ENCODE data around the gene RPS15.

The RPS15 gene

DNA sequence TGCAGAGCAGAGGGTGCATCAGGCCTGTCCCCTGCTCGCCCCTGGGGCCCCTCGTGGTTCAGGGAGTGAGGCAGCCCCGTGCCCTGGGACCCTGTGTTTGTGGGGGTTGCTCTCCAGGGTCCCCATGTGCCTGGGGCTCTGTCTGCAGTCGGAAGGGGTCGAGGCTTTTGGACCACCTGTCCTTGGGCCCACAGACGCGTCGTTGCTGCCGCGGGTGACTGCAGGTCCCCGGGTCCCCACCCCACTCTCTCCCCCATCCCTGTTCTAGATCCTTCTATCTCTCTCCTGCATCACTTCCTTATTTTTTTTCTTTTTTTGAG lies 50.0 kb downstream of the RPS15 start:
- TF ChIP-seq, protein P1, sequence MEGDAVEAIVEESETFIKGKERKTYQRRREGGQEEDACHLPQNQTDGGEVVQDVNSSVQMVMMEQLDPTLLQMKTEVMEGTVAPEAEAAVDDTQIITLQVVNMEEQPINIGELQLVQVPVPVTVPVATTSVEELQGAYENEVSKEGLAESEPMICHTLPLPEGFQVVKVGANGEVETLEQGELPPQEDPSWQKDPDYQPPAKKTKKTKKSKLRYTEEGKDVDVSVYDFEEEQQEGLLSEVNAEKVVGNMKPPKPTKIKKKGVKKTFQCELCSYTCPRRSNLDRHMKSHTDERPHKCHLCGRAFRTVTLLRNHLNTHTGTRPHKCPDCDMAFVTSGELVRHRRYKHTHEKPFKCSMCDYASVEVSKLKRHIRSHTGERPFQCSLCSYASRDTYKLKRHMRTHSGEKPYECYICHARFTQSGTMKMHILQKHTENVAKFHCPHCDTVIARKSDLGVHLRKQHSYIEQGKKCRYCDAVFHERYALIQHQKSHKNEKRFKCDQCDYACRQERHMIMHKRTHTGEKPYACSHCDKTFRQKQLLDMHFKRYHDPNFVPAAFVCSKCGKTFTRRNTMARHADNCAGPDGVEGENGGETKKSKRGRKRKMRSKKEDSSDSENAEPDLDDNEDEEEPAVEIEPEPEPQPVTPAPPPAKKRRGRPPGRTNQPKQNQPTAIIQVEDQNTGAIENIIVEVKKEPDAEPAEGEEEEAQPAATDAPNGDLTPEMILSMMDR (IDR thresholded peaks at IDR 0.05; ENCODE audit: borderline replicate concordance, control extremely low read depth, extremely low read depth, insufficient read depth, missing control alignments), result no peak
- in situ Hi-C loops (cut with MboI; ENCODE audit: low sequenced_read_pairs, unreplicated experiment), result no loop called here
- DNase-seq (ENCODE audit: low spot score), result no peak

DNA sequence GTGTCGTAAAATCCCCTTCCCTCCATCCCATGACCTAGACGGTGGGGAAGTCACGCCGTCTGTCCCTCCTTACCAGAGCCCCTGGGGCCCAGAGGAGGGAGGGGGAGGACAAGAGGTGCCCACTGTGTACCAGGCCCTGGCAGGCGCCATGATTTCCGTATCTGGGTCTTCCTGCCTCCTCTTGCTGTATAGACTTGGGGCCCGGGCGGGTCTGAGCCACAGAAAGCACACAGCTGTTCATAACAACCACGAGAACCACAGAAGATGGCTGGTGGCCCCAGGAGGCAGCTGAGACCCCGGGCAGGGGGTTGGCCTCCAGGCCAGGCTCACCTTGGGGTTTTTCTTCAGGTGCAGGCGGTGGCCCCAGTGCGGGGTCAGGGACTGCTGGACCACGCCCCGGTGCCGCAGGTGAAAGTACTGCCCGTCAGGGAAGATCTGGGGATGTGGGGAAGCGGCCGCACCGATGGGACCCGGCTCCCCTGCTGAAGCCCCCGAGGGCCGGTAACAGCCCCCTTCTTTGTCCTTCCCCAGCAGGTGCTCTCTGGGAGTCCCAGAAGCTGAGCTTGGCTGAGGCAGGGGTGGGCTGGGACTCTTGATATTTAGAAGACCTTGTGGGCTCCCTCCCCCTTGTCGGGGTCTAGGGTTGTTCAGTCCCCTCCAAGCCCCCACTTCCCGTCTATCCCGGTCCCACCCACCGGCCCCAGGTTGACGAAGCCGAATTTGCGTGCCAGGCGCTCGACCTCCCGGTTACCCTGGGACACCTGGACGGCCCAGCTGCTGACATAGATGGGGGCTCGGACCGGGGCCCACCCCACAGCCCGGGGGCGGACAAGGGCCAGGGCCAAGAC lies 51.5 kb downstream of the RPS15 start:
- no peak for DNase-seq (ENCODE audit: low spot score)
- TF ChIP-seq, protein P1 (IDR thresholded peaks at IDR 0.05; ENCODE audit: borderline replicate concordance, control extremely low read depth, extremely low read depth, insufficient read depth, missing control alignments), result no peak
- in situ Hi-C loops (cut with MboI; ENCODE audit: low sequenced_read_pairs, unreplicated experiment), result no loop called here

All from GM13976 (cell line).